Endodermal cell (in vitro differentiated cells): Measurements from ENCODE around the gene SNCAIP. TPM values are rescaled to one million over a fixed set of nuclear protein-coding genes. Genes with fewer than 3 reads are reported as not detected.
A peak's percentile ranks its signal among the peaks of the same experiment; 100 is the strongest.
"Not testable (repeated sequence)": the region's sequence is repeated elsewhere in the genome, so short reads cannot be mapped to it uniquely, and the experiment has no call there.

Source experiments
- DNase-seq: peaks from one replicate; pipeline ENCODE4 v3.0.0-alpha.2; 2017
- H3K27ac ChIP-seq: 2 replicates; pipeline ENCODE4 v1.5.1; 2013; ENCODE audit warnings: mild to moderate bottlenecking, low read depth, low read length, moderate library complexity
- H3K27me3 ChIP-seq: 2 replicates; pipeline ENCODE4 v1.6.1; 2013; ENCODE audit warnings: mild to moderate bottlenecking, low read length, moderate library complexity; ENCODE audit not compliant: insufficient read depth, control insufficient read depth, poor library complexity, severe bottlenecking
- H3K36me3 ChIP-seq: 2 replicates; pipeline ENCODE4 v1.7.0; 2013; ENCODE audit warnings: mild to moderate bottlenecking, low read length, moderate library complexity; ENCODE audit not compliant: control insufficient read depth, insufficient read depth
- H3K4me1 ChIP-seq: one replicate; pipeline ENCODE4 v1.7.0; 2013; ENCODE audit warnings: low read length; ENCODE audit not compliant: control insufficient read depth, insufficient read depth
- H3K4me3 ChIP-seq: 2 replicates; pipeline ENCODE4 v1.5.1; 2013; ENCODE audit warnings: mild to moderate bottlenecking, low read length, moderate library complexity
- H3K9ac ChIP-seq: 2 replicates; pipeline ENCODE4 v1.6.1; 2013; ENCODE audit warnings: mild to moderate bottlenecking, low read length, moderate library complexity; ENCODE audit not compliant: poor library complexity, severe bottlenecking; ENCODE audit errors: extremely low read depth
- H3K9me3 ChIP-seq: 2 replicates; pipeline ENCODE4 v1.6.1; 2013; ENCODE audit warnings: mild to moderate bottlenecking, low read length, moderate library complexity; ENCODE audit not compliant: control insufficient read depth
- H3K27ac Mint-ChIP-seq: 2 replicates; pipeline ENCODE4 v1.8.0; 2020; ENCODE audit warnings: mixed read lengths
- H3K27me3 Mint-ChIP-seq: 2 replicates; pipeline ENCODE4 v1.8.0; 2021; ENCODE audit warnings: mild to moderate bottlenecking, mixed read lengths; ENCODE audit not compliant: insufficient read depth
- H3K36me3 Mint-ChIP-seq: 2 replicates; pipeline ENCODE4 v1.8.0; 2020; ENCODE audit warnings: low read depth, mixed read lengths
- H3K4me1 Mint-ChIP-seq: 2 replicates; pipeline ENCODE4 v1.8.0; 2020; ENCODE audit warnings: mixed read lengths
- H3K4me3 Mint-ChIP-seq: 2 replicates; pipeline ENCODE4 v1.8.0; 2020; ENCODE audit warnings: mild to moderate bottlenecking, moderate library complexity, mixed read lengths
- H3K9me3 Mint-ChIP-seq: 2 replicates; pipeline ENCODE4 v1.8.0; 2020; ENCODE audit warnings: mild to moderate bottlenecking, mixed read lengths
- WGBS, 2 experiments: methylation state at CpG; one replicate each; pipeline versions ENCODE4 v1.1.5 to v1.1.7; 2013; ENCODE audit warnings: missing lambda C conversion rate in 2 of 2, mixed read lengths in 1 of 2; ENCODE audit not compliant: insufficient coverage in 1 of 2, insufficient read length in 1 of 2; 5-methylcytosine and 5-hydroxymethylcytosine counted together
- total RNA-seq, 2 donors: library from RNA; stranded (reverse); fragmentation: NEBNext Ultra II Directional in 1 of 2; extraction: Animal tissue kit (Norgen Biotek cat#: 25700) in 1 of 2; gene quantifications; 2 replicates in 1 of 2; 3 replicates in 1 of 2; pipeline ENCODE4 v1.2.1, GENCODE V29; 2021
- TF ChIP-seq, protein P1 (sequence below): fragments of 200-600 bp; sonication (generic); conservative IDR thresholded peaks from 2 replicates; pipeline ENCODE4 v1.5.0; 2021; ENCODE audit warnings: antibody characterized with exemption, mild to moderate bottlenecking

SNCAIP gene
- total RNA-seq, 2 donors from 2014 or later = 1.4 to 2.1 TPM

DNA sequence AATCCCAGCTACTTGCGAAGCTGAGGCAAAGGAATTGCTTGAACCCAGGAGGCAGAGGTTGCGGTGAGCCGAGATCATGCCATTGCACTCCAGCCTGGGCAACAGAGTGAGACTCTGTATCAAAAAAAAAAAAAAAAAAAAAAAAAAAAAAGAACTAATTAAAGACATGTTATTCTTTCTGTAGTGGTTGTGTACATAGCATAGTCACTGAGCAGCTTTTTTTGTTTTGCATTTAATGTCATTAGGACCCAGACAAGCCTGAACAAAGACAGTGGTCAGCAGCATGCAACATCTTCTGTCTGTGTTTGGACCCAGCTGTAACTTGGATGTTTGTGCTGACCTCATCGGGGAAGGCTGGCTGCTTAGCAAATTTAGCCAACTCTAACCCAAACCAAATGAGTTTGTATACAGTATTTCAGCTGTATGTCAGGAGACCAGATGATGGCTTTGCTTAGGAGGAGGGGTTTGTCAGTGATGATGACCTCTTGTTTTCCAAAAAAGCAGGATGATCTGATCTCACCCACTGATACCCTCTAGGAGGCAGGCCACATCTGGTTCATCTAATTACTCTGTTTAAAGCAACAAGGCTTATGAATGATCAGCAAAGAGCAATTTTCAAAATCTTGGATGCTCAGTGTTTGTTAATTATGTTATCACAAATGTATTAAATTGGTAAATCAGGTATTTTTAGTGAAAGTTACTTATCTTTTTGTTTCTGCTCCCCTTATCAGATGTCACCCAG, 39.5 kb downstream of the SNCAIP start:
- no peak overlapping the region for H3K27ac Mint-ChIP-seq
- WGBS, 2 experiments = 90 to 100% methylated on average over 1 to 4 of the region's 4 CpGs
- H3K36me3 Mint-ChIP-seq = no peaks in the 10 kb centered on the region
- no peaks in the 10 kb centered on the region for H3K9me3 Mint-ChIP-seq
- TF ChIP-seq, protein P1, sequence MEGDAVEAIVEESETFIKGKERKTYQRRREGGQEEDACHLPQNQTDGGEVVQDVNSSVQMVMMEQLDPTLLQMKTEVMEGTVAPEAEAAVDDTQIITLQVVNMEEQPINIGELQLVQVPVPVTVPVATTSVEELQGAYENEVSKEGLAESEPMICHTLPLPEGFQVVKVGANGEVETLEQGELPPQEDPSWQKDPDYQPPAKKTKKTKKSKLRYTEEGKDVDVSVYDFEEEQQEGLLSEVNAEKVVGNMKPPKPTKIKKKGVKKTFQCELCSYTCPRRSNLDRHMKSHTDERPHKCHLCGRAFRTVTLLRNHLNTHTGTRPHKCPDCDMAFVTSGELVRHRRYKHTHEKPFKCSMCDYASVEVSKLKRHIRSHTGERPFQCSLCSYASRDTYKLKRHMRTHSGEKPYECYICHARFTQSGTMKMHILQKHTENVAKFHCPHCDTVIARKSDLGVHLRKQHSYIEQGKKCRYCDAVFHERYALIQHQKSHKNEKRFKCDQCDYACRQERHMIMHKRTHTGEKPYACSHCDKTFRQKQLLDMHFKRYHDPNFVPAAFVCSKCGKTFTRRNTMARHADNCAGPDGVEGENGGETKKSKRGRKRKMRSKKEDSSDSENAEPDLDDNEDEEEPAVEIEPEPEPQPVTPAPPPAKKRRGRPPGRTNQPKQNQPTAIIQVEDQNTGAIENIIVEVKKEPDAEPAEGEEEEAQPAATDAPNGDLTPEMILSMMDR = no peak
- Histone ChIP-seq H3K4me1 (no peaks in the 10 kb centered on the region), H3K36me3 (no peaks in the 10 kb centered on the region), H3K27me3 (no peaks in the 10 kb centered on the region), H3K9me3 (no peaks in the 10 kb centered on the region), H3K27ac (no peak overlapping the region), H3K9ac (no peak overlapping the region), H3K4me3 (no peak overlapping the region)
- peaks cover 12% of the 10 kb centered on the region for H3K4me1 Mint-ChIP-seq
- DNase-seq = no peak
- H3K27me3 Mint-ChIP-seq = no peaks in the 10 kb centered on the region
- H3K4me3 Mint-ChIP-seq = no peak overlapping the region

DNA sequence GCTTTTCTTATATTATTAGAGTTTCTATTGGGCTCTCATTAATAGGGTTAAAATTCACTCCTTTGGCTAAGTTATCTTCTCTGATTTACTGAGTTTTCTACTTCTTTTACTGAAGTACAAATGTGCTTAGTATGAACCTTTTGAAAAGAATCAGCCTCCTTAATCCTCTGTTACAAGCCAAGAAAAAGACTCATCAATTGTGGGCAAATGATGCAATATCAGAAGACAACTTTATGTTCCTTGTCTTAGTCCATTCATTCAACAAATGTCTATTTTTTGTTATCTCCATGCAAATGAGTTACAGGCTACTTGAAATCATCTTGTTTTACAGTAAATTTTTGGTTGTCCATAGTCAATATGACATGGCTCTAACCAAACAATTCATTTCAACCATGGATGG, 40.3 kb downstream of the SNCAIP start:
- Histone ChIP-seq H3K4me3 (no peak overlapping the region), H3K9ac (no peak overlapping the region), H3K4me1 (no peaks in the 10 kb centered on the region), H3K27me3 (no peaks in the 10 kb centered on the region), H3K9me3 (no peaks in the 10 kb centered on the region), H3K27ac (no peak overlapping the region), H3K36me3 (no peaks in the 10 kb centered on the region)
- no peak overlapping the region for H3K4me3 Mint-ChIP-seq
- no peaks in the 10 kb centered on the region for H3K9me3 Mint-ChIP-seq
- H3K4me1 Mint-ChIP-seq = peaks cover 12% of the 10 kb centered on the region
- no peaks in the 10 kb centered on the region for H3K27me3 Mint-ChIP-seq
- TF ChIP-seq, protein P1 = no peak
- DNase-seq = no peak
- no peaks in the 10 kb centered on the region for H3K36me3 Mint-ChIP-seq
- H3K27ac Mint-ChIP-seq = no peak overlapping the region

DNA sequence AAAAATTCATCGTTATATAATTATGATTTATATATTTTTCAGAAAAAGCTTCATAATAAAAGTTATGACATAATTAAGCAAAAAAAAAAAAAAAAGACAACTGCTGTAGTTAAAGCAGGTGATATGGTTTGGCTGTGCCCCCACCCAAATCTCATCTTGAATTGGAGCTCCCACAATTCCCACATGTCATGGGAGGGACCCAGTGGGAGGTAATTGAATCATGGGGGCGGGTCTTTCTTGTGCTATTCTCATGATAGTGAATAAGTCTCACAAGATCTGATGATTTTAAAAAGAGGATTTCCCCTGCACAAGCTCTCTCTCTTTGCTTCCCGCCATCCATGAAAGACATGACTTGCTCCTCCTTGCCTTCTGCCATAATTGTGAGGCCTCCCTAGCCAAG, 41.3 kb downstream of the SNCAIP start:
- H3K36me3 Mint-ChIP-seq, H3K4me1 ChIP-seq, H3K4me3 ChIP-seq, H3K9ac ChIP-seq, H3K36me3 ChIP-seq, DNase-seq, H3K27me3 Mint-ChIP-seq, H3K27me3 ChIP-seq, H3K27ac Mint-ChIP-seq, H3K4me3 Mint-ChIP-seq, H3K9me3 Mint-ChIP-seq, H3K9me3 ChIP-seq: not testable (repeated sequence)
- peaks cover 14% of the 10 kb centered on the region for H3K4me1 Mint-ChIP-seq
- H3K27ac ChIP-seq = peak overlapping the region; percentile 67
- WGBS, 2 experiments = 89% methylated on average over 1 to 2 of the region's 3 CpGs

DNA sequence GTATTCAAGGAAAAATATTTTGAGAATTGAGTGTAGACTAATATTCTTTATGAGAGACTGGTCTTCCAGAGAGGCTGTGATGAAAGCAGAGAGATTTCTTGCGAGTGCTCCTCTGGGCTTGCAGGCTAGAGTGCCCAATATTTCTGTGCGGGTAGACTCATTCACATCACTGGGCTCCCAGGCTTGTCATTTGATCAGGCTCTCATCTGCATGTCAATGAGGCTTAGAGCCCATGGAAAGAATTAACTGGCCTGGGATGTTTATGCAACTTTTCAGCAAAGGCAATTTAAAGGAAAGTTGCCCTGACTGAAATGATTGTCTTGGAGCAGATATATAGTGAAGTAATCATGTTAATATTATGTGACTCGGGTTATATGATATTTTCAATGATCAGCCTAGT, 42.3 kb downstream of the SNCAIP start:
- Mint-ChIP-seq H3K9me3 (no peaks in the 10 kb centered on the region), H3K36me3 (no peaks in the 10 kb centered on the region), H3K27me3 (no peaks in the 10 kb centered on the region), H3K27ac (no peak overlapping the region), H3K4me1 (peaks cover 16% of the 10 kb centered on the region), H3K4me3 (no peak overlapping the region)
- H3K27ac ChIP-seq = peak overlapping the region; percentile 67
- DNase-seq = peak; percentile 60
- 23 to 48% methylated on average over 2 to 3 of the region's 3 CpGs for WGBS, 2 experiments
- H3K36me3 ChIP-seq = no peaks in the 10 kb centered on the region
- H3K4me1 ChIP-seq = no peaks in the 10 kb centered on the region
- TF ChIP-seq, protein P1 = no peak
- H3K9ac ChIP-seq = no peak overlapping the region
- H3K27me3 ChIP-seq = no peaks in the 10 kb centered on the region
- H3K9me3 ChIP-seq = no peaks in the 10 kb centered on the region
- H3K4me3 ChIP-seq = no peak overlapping the region
